HL-60 (cell line): ENCODE data around the gene HS3ST5.
"Not testable (repeated sequence)": the region's sequence is repeated elsewhere in the genome, so short reads cannot be mapped to it uniquely, and the experiment has no call there.

Source experiments
- DNase-seq, 2 experiments: peaks; one replicate each; pipeline ENCODE4 v3.0.0-alpha.2; 2010 to 2020; ENCODE audit warnings: low read depth in 1 of 2, low spot score in 1 of 2
- H3K27ac ChIP-seq: fragments of 250-450 bp; sonication (Bioruptor Pico); replicated peaks from 2 replicates; pipeline ENCODE4 v1.5.1; 2020; ENCODE audit warnings: mild to moderate bottlenecking, moderate library complexity
- H3K27me3 ChIP-seq: fragments of 250-450 bp; sonication (Bioruptor Pico); 2 replicates; pipeline ENCODE4 v1.5.1; 2021; ENCODE audit warnings: mild to moderate bottlenecking, moderate library complexity; ENCODE audit not compliant: insufficient read depth, poor library complexity, severe bottlenecking
- H3K4me3 ChIP-seq: replicated peaks from 2 replicates; pipeline ENCODE4 v1.5.1; 2011; ENCODE audit warnings: mild to moderate bottlenecking, control low read depth, low read length; ENCODE audit not compliant: insufficient read depth
- GABPA ChIP-seq: IDR thresholded peaks from 2 replicates; pipeline ENCODE4 v1.6.1; 2012; ENCODE audit warnings: low read depth
- POLR2AphosphoS5 ChIP-seq: IDR thresholded peaks from 2 replicates; pipeline ENCODE4 v1.6.1; 2012; ENCODE audit warnings: low read depth
- SPI1 ChIP-seq: IDR thresholded peaks from 2 replicates; pipeline ENCODE4 v1.6.1; 2012; ENCODE audit warnings: low read depth, mild to moderate bottlenecking, borderline replicate concordance
- TF ChIP-seq, protein P1 (sequence below): IDR thresholded peaks from one replicate; pipeline ENCODE4 v1.5.1; 2011; ENCODE audit warnings: low read length, control low read depth, inconsistent platforms; ENCODE audit not compliant: insufficient read depth
- TF ChIP-seq, protein P2 (sequence below): IDR thresholded peaks from 2 replicates; pipeline ENCODE4 v1.6.1; 2012; ENCODE audit warnings: low read depth; ENCODE audit not compliant: insufficient replicate concordance

Gene HS3ST5

DNA sequence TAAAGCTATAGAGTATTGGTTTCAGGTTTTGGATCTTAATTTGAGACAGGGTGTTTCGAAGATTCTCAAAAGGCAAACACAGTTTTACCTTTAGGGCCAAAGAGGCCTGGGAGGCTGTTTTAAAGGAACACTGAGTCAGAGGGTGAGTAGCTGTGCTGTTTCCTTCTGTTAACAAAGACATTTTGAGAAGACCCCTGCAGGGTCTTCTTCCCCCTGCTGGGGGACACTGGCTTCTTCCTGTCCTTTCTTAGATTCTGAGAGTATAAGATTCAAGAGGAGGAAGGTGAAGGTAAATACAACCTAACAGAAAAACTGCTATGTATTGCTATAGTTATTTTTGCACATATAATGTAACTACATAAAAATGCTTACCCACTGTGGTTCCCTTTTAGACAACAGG is 19.0 kb downstream of the HS3ST5 start:
- Histone ChIP-seq H3K27me3 (no peaks in the 10 kb centered on the region), H3K4me3 (no peak overlapping the region), H3K27ac (no peak overlapping the region)
- DNase-seq, result no peak
- TF ChIP-seq GABPA, result no peak

DNA sequence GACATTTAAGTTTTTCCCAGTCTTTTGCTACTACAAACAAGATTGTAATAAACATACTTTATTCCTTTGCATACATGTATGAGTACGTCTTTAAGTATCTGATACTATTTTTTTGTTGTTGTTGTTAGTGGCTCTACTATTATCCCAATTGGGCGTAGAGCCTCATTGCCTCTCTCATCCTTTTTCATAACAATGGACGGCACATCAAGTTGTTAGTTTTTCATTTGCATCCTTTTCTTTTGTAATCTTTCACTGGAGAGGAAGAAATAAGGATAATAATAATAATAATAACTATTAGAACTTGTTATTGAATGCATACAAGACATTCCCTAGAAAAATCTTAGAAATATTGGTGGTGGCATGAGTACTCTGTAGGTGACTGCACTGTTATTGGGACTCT is 23.1 kb downstream of the HS3ST5 start:
- TF ChIP-seq, protein P1, sequence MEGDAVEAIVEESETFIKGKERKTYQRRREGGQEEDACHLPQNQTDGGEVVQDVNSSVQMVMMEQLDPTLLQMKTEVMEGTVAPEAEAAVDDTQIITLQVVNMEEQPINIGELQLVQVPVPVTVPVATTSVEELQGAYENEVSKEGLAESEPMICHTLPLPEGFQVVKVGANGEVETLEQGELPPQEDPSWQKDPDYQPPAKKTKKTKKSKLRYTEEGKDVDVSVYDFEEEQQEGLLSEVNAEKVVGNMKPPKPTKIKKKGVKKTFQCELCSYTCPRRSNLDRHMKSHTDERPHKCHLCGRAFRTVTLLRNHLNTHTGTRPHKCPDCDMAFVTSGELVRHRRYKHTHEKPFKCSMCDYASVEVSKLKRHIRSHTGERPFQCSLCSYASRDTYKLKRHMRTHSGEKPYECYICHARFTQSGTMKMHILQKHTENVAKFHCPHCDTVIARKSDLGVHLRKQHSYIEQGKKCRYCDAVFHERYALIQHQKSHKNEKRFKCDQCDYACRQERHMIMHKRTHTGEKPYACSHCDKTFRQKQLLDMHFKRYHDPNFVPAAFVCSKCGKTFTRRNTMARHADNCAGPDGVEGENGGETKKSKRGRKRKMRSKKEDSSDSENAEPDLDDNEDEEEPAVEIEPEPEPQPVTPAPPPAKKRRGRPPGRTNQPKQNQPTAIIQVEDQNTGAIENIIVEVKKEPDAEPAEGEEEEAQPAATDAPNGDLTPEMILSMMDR, result no peak
- TF ChIP-seq, protein P2, sequence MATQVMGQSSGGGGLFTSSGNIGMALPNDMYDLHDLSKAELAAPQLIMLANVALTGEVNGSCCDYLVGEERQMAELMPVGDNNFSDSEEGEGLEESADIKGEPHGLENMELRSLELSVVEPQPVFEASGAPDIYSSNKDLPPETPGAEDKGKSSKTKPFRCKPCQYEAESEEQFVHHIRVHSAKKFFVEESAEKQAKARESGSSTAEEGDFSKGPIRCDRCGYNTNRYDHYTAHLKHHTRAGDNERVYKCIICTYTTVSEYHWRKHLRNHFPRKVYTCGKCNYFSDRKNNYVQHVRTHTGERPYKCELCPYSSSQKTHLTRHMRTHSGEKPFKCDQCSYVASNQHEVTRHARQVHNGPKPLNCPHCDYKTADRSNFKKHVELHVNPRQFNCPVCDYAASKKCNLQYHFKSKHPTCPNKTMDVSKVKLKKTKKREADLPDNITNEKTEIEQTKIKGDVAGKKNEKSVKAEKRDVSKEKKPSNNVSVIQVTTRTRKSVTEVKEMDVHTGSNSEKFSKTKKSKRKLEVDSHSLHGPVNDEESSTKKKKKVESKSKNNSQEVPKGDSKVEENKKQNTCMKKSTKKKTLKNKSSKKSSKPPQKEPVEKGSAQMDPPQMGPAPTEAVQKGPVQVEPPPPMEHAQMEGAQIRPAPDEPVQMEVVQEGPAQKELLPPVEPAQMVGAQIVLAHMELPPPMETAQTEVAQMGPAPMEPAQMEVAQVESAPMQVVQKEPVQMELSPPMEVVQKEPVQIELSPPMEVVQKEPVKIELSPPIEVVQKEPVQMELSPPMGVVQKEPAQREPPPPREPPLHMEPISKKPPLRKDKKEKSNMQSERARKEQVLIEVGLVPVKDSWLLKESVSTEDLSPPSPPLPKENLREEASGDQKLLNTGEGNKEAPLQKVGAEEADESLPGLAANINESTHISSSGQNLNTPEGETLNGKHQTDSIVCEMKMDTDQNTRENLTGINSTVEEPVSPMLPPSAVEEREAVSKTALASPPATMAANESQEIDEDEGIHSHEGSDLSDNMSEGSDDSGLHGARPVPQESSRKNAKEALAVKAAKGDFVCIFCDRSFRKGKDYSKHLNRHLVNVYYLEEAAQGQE, result no peak
- no peak for TF ChIP-seq GABPA
- no peak for TF ChIP-seq SPI1
- no peak for TF ChIP-seq POLR2AphosphoS5
- Histone ChIP-seq H3K27me3 (no peaks in the 10 kb centered on the region), H3K27ac (no peak overlapping the region), H3K4me3 (no peak overlapping the region)
- DNase-seq, result no peak

DNA sequence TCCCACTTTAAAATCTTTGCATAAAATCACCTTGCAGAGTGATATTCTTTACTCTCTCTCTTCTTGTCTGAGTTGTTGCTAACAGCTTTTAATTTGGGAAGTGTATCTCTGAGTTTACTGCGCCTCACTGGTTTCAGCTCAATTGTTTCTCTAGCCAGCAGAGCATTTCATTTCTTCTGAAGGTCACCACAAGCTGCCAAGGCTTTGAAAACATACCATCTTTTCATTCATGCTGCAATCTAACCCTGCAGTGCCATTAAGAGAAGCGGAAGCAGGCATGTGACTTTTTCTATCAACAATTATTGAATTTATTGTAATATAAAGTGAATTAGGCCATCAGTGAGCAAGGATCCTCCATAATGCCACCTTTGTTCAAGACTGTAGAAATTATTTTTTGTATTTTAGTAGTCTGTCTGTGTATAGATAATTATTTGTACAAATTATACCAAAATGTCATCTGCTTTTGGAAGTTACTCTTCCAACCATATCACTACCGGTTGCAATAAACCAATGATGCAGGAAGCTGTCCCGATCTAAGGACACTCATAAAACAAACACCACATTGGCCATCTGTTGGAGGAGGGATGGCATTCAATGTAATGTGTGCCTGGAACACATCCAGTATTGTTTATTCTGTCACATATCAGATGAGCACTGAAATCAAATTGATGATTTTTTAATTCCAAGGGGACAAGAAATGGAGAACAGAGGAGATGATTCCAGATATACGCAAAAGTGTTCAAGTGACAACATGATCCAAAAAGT is 26.8 kb downstream of the HS3ST5 start:
- no peak for TF ChIP-seq POLR2AphosphoS5
- no peak for TF ChIP-seq SPI1
- TF ChIP-seq, protein P2, result no peak
- no peak for TF ChIP-seq GABPA
- TF ChIP-seq, protein P1, result no peak
- Histone ChIP-seq H3K4me3 (no peak overlapping the region), H3K27ac (no peak overlapping the region), H3K27me3 (no peaks in the 10 kb centered on the region)
- no peak for DNase-seq

DNA sequence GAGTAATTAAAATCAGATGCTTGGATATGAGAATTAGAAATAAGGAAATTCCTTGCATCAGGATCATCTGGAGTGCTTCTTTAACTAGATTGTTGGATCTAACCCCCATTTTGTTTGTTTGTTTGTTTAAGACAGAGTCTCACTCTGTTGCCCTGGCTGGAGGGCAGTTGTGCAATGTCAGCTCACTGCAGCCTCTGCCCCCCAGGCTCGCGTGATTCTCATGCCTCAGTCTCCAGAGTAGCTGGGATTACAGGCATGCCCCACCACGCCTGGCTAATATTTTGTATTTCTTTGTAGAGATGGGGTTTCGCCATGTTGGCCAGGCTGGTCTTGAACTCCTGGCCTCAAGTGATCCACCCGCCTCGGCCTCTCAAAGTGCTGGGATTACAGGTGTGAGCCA is 29.0 kb downstream of the HS3ST5 start:
- not testable (repeated sequence) for H3K27ac ChIP-seq, DNase-seq, H3K27me3 ChIP-seq, H3K4me3 ChIP-seq

DNA sequence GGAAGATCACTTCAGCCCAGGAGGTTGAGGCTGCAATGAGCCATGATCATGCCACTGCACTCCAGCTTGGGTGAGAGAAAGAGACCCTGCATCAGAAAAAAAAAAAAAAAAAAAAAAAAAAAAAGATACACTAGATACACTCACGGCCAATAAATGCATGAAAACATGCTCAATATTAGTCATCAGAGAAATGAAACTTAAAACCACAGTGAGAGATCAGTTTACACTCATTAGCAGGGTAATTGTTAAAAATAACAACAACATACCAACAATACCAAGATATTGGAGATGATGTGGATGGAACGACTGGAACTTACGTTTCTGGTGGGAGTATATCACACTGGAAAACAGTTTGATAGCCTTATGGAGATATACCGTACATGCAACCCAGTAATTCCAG is 29.9 kb downstream of the HS3ST5 start:
- H3K4me3 ChIP-seq, result no peak overlapping the region
- no peak overlapping the region for H3K27ac ChIP-seq
- H3K27me3 ChIP-seq, result no peaks in the 10 kb centered on the region
- DNase-seq, result no peak
- TF ChIP-seq SPI1 (no peak), GABPA (no peak), POLR2AphosphoS5 (no peak)
- TF ChIP-seq, protein P2, result no peak
- TF ChIP-seq, protein P1, result no peak
